A673 (cell line): Measurements from ENCODE around the gene INPP5A. TPM values are rescaled to one million over a fixed set of nuclear protein-coding genes. Genes with fewer than 3 reads are reported as not detected.

Experiments
- BruUV-seq: library from RNA; stranded (reverse); fragments of 400-500 nt; replicated peaks from 2 replicates; lab custom pipeline; 2021; lab: Mats Ljungman, UMichigan
- CTCF ChIA-PET: fragments of 300-600 bp; sonication (Branson Sonifier 250); formaldehyde crosslinking; loops from one replicate; lab custom pipeline; 2022; ENCODE audit warnings: antibody characterized with exemption; lab: Charles Lee
- POLR2A ChIA-PET: fragments of 300-600 bp; sonication (Branson Sonifier 250); formaldehyde crosslinking; loops from one replicate; lab custom pipeline; 2022; ENCODE audit warnings: antibody characterized with exemption; ENCODE audit not compliant: low non-redundant PET; lab: Charles Lee
- DNase-seq: peaks from one replicate; pipeline ENCODE4 v3.0.0-alpha.2; 2015; ENCODE audit warnings: low spot score
- H3K27ac ChIP-seq: fragments of 200-600 bp; sonication (generic); 2 replicates; pipeline ENCODE4 v1.5.1; 2016; ENCODE audit warnings: mixed run types, low read depth, mild to moderate bottlenecking, mixed read lengths, antibody characterized with exemption, low read length; ENCODE audit not compliant: poor library complexity, severe bottlenecking
- H3K27me3 ChIP-seq: fragments of 200-600 bp; sonication (generic); replicated peaks from 2 replicates; pipeline ENCODE4 v1.6.1; 2017; ENCODE audit warnings: mixed run types, low read depth, mild to moderate bottlenecking, mixed read lengths, antibody characterized with exemption, low read length; ENCODE audit not compliant: insufficient read depth, poor library complexity
- H3K36me3 ChIP-seq: fragments of 200-600 bp; sonication (generic); 2 replicates; pipeline ENCODE4 v1.6.1; 2016; ENCODE audit warnings: mixed run types, mild to moderate bottlenecking, mixed read lengths, antibody characterized with exemption, low read length; ENCODE audit not compliant: insufficient read depth, poor library complexity, severe bottlenecking
- H3K4me1 ChIP-seq: fragments of 200-600 bp; sonication (generic); 2 replicates; pipeline ENCODE4 v1.6.1; 2017; ENCODE audit warnings: mixed run types, mild to moderate bottlenecking, mixed read lengths, antibody characterized with exemption, low read length; ENCODE audit not compliant: insufficient read depth, poor library complexity, severe bottlenecking
- H3K4me3 ChIP-seq: fragments of 200-600 bp; sonication (generic); 2 replicates; pipeline ENCODE4 v1.5.1; 2016; ENCODE audit warnings: low read depth, mixed run types, mild to moderate bottlenecking, mixed read lengths, low read length; ENCODE audit not compliant: poor library complexity, severe bottlenecking
- H3K9me3 ChIP-seq: fragments of 200-600 bp; sonication (generic); 2 replicates; pipeline ENCODE4 v1.6.1; 2016; ENCODE audit warnings: mixed run types, low read depth, mild to moderate bottlenecking, mixed read lengths, antibody characterized with exemption, low read length; ENCODE audit not compliant: poor library complexity, severe bottlenecking
- CTCF ChIP-seq: fragments of 300-800, 200-600 bp; sonication (generic); conservative IDR thresholded peaks from 2 replicates; pipeline ENCODE4 v1.5.1; 2017; ENCODE audit warnings: low read depth, mild to moderate bottlenecking, antibody characterized with exemption, low read length, moderate library complexity, mixed read lengths
- EZH2 ChIP-seq: fragments of 200-600 bp; sonication (generic); IDR thresholded peaks from 2 replicates; pipeline ENCODE4 v1.6.1; 2017; ENCODE audit warnings: borderline replicate concordance, low read depth, mild to moderate bottlenecking, mixed read lengths, antibody characterized with exemption, low read length; ENCODE audit not compliant: poor library complexity, severe bottlenecking
- intact Hi-C: fragments of 100-400 bp; cut with micrococcal nuclease; formaldehyde crosslinking; loops from one replicate; pipeline ENCODE4 v1.10.0; 2022; ENCODE audit not compliant: unreplicated experiment
- total RNA-seq: library from RNA; stranded (reverse); gene quantifications from 2 replicates; pipeline ENCODE4 v1.2.3, GENCODE V29; 2021

Gene INPP5A
- total RNA-seq, 1 experiment from 2014 or later: 21.8 TPM

DNA sequence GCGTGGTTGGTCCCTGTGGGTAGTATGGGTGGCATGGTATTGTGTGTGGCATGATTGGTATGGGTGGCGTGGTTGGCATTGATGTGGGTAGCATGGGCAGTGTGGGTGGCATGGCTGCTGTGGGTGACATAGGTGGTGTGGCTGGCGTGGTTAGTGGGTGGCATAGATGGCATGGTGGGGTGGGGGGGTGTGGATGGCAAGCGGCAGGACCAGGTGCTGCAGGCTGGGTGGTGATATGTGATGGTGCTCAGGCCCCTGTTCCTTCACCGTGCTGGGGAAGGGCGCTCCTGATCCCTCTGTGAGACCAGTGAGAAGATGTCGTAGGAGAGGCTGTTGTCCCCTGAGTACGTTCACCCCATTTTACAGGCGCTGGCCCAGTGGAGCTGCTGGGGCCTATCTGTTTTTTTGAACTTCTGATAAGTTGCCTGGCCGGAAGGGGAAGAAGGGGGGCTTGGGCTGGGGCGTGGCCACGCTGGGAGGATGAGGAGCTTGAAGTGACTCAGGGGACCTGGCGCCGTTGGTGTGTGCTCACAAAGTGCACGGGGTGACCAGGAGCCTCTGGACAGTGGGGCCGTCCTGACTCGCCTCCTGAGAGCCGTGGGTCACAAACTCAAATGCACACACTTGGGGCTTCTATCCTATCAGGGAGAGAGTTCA lies 17.5 kb downstream of the INPP5A start:
- Histone ChIP-seq H3K27me3 (no peaks in the 10 kb centered on the region), H3K27ac (no peak overlapping the region), H3K36me3 (no peaks in the 10 kb centered on the region), H3K9me3 (no peaks in the 10 kb centered on the region), H3K4me3 (no peak overlapping the region), H3K4me1 (peaks cover 11% of the 10 kb centered on the region)
- ChIA-PET POLR2A (no interaction called here), CTCF (no interaction called here)
- BruUV-seq: no TSS peak
- intact Hi-C loops: no loop called here
- no peak for DNase-seq
- TF ChIP-seq EZH2 (no peak), CTCF (no peak)

GRCh38 chr10:132555648-132556575 lies 18.3 kb downstream of the INPP5A start:
- H3K4me1 ChIP-seq: peaks cover 8% of the 10 kb centered on the region
- no peak overlapping the region for H3K27ac ChIP-seq
- no peaks in the 10 kb centered on the region for H3K27me3 ChIP-seq
- intact Hi-C loops: no loop called here
- BruUV-seq: no TSS peak
- ChIA-PET CTCF (no interaction called here), POLR2A (no interaction called here)
- TF ChIP-seq EZH2 (no peak), CTCF (no peak)
- no peaks in the 10 kb centered on the region for H3K36me3 ChIP-seq
- H3K4me3 ChIP-seq: no peak overlapping the region
- DNase-seq: no peak
- no peaks in the 10 kb centered on the region for H3K9me3 ChIP-seq

GRCh38 chr10:132556994-132557441 lies 19.4 kb downstream of the INPP5A start:
- ChIA-PET POLR2A (no interaction called here), CTCF (no interaction called here)
- BruUV-seq: no TSS peak
- no peak for TF ChIP-seq CTCF
- TF ChIP-seq EZH2: no peak
- no peaks in the 10 kb centered on the region for H3K4me1 ChIP-seq
- no peaks in the 10 kb centered on the region for H3K27me3 ChIP-seq
- DNase-seq: no peak
- no peaks in the 10 kb centered on the region for H3K36me3 ChIP-seq
- intact Hi-C loops: no loop called here
- no peak overlapping the region for H3K4me3 ChIP-seq
- H3K27ac ChIP-seq: no peak overlapping the region
- no peaks in the 10 kb centered on the region for H3K9me3 ChIP-seq
